D721Med (cell line): ENCODE data around the gene USP35.
"Not testable (repeated sequence)": the region's sequence is repeated elsewhere in the genome, so short reads cannot be mapped to it uniquely, and the experiment has no call there.

ENCODE experiments used
- DNase-seq: peaks from one replicate; pipeline ENCODE4 v3.0.0; 2011; ENCODE audit warnings: low spot score; ENCODE audit not compliant: insufficient read length
- FAIRE-seq: peaks from 2 replicates; lab custom pipeline; 2011; peaks lifted over from hg19 to GRCh38; lab: Jason Lieb, UNC
- CTCF ChIP-seq: IDR thresholded peaks from 2 replicates; pipeline ENCODE4 v1.5.1; 2012; ENCODE audit warnings: mild to moderate bottlenecking, control low read depth; ENCODE audit not compliant: insufficient read depth; ENCODE audit errors: missing control alignments

The USP35 gene

GRCh38 chr11:78217650-78218541 is 29.2 kb downstream of the USP35 start:
- no peak for TF ChIP-seq CTCF
- FAIRE-seq (no peak), DNase-seq (no peak)

GRCh38 chr11:78218707-78219492 is 30.2 kb downstream of the USP35 start:
- FAIRE-seq, result no peak
- DNase-seq, result no peak
- TF ChIP-seq CTCF, result no peak

DNA sequence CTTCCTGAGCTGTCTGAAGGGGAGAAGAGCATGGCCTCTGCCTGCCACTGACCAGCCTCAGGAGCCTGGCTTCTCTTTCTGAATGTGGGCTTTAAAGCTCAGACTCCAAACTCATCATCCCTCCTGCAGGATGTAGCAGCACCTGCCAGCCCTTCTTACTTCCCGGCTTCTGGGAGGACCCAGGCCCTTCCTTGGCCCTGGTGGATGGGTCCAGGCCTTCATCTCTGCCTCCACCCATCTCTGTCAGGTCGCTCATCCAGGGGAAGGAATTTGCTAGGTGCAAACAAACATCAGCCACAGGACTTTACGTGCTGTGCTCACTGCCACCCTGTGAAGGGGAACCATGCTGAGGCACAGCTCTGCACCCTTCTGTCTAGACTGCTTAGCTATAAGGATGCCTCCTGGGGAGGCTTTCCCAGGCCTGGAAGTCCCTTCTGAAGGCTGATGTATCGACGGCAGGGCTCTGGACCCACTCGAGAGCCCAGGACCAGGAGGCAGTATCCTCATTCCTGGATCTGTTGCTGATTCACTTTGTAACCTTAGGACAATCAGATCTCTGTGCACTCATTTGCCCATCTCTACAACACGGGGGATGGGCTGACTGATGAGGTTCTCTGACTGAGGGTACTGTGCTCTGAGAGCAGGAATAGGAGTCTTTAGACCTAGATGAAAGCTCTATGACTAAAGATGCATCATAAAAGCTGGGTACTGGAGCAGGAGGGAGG is 30.9 kb downstream of the USP35 start:
- DNase-seq (no peak), FAIRE-seq (no peak)
- no peak for TF ChIP-seq CTCF

- no peak for TF ChIP-seq CTCF
- DNase-seq, result no peak
- FAIRE-seq, result no peak
Measured at GRCh38 chr11:78220218-78221157, 31.8 kb downstream of the USP35 start.

DNA sequence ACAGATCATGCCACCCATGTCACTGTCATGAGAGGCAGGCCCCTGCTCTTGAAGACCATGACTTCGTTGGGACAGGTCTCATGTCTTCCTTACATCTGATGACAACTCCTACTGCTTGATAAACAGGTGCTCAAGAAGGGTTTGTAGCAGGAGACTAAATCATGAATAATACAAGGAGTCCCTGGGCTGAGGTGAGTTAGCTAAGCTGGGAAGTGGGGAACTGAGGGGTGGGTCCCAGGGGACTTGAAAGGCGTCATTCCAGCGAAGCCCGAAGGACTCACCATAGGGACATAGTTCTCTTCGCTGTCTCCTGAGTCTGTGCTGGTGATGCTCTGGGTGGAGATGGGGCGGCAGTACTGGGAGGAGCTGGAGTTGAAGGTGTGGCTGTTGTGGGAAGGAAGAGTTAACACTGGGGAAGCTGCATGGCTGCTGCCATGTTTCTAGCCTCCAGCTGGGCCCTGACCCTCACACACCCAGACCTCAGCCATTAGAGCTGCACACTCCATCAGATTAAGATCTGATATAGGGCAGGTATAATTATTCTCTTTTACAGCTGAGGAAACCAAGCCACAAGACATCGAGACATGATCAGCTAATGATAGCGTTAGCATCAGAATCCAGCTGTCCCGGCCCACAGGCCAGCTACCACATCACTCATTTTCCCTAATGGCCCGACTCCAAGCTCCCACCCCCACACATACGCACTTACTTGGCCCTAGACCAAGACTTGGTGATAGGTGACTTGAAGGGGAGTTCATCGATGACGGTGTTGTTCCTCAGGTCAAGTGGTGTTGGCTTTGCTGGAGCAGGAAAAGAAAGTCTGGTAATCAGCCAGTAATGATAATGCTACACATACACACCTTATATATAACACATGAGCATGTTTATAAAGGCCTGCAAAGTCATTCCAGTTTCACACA is 32.9 kb downstream of the USP35 start:
- DNase-seq (no peak), FAIRE-seq (no peak)
- TF ChIP-seq CTCF, result no peak

DNA sequence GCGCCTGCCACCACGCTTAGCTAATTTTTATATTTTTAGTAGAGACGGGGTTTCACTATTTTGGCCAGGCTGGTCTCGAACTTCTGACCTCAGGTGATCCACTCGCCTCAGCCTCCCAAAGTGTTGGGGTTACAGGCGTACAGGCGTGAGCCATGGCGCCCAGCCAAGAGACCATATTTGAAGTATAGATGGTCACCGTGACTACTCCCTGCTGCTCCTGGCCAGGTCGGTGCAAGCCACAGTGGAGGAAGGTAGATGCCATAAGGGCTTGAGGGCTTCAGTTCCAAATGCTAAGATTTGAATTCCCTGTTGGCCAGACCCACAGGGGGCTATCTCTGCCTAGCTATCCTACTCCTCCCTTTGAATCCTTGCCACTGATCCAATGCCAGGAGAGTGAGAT is 34.0 kb downstream of the USP35 start:
- DNase-seq, FAIRE-seq: not testable (repeated sequence)
